ENCODE data around the gene NDP. TPM values are rescaled to one million over a fixed set of nuclear protein-coding genes. Genes with fewer than 3 reads are reported as not detected.

The NDP gene
- total RNA-seq, 4 donors from 2014 or later, result not detected

- no peak for DNase-seq
Measured at GRCh38 chrX:44003975-44004374, 30.8 kb upstream of the NDP start.

GRCh38 chrX:44002567-44002966 lies 29.4 kb upstream of the NDP start:
- no peak overlapping the region for H3K4me3 ChIP-seq
- no peak for TF ChIP-seq POLR2A (IDR thresholded peaks at IDR 0.05)
- TF ChIP-seq CTCF (IDR thresholded peaks at IDR 0.05), result no peak
- 67 to 75% methylated on average over 1 of the region's 1 CpG for WGBS, 2 donors
- H3K9me3 ChIP-seq, result no peaks in the 10 kb centered on the region
- intact Hi-C loops (cut with DNase I), result no loop called here
- H3K36me3 ChIP-seq, result no peaks in the 10 kb centered on the region
- DNase-seq, result no peak
- no peak overlapping the region for H3K27ac ChIP-seq
- no peaks in the 10 kb centered on the region for H3K4me1 ChIP-seq
- no peaks in the 10 kb centered on the region for H3K27me3 ChIP-seq

More at GRCh38 chrX:44003975-44004374, 30.8 kb upstream of the NDP start:
- intact Hi-C loops (cut with DNase I), result no loop called here
- H3K4me3 ChIP-seq, result no peak overlapping the region
- H3K27ac ChIP-seq, result no peak overlapping the region
- WGBS, 2 donors, result 30 to 40% methylated on average over 1 of the region's 3 CpGs
- no peaks in the 10 kb centered on the region for H3K36me3 ChIP-seq
- no peaks in the 10 kb centered on the region for H3K4me1 ChIP-seq
- TF ChIP-seq POLR2A (IDR thresholded peaks at IDR 0.05) (no peak), CTCF (IDR thresholded peaks at IDR 0.05) (no peak)
- H3K9me3 ChIP-seq, result no peaks in the 10 kb centered on the region
- no peaks in the 10 kb centered on the region for H3K27me3 ChIP-seq

- DNase-seq, result no peak
- intact Hi-C loops (cut with DNase I), result no loop called here
- 42 to 53% methylated on average over 1 of the region's 1 CpG for WGBS, 2 donors
Measured at GRCh38 chrX:43998374-43998773, 25.2 kb upstream of the NDP start.

GRCh38 chrX:43996491-43996890 lies 23.3 kb upstream of the NDP start:
- TF ChIP-seq CTCF (IDR thresholded peaks at IDR 0.05) (no peak), POLR2A (IDR thresholded peaks at IDR 0.05) (no peak)
- Histone ChIP-seq H3K4me3 (no peak overlapping the region), H3K27ac (no peak overlapping the region), H3K9me3 (no peaks in the 10 kb centered on the region), H3K4me1 (no peaks in the 10 kb centered on the region), H3K27me3 (no peaks in the 10 kb centered on the region), H3K36me3 (no peaks in the 10 kb centered on the region)
- WGBS, 2 donors, result 88 to 100% methylated on average over 1 to 2 of the region's 2 CpGs
- intact Hi-C loops (cut with DNase I), result no loop called here
- no peak for DNase-seq

More at GRCh38 chrX:43998374-43998773, 25.2 kb upstream of the NDP start:
- no peak for TF ChIP-seq POLR2A (IDR thresholded peaks at IDR 0.05)
- no peak for TF ChIP-seq CTCF (IDR thresholded peaks at IDR 0.05)
- H3K4me3 ChIP-seq, result no peak overlapping the region
- H3K27ac ChIP-seq, result no peak overlapping the region
- H3K36me3 ChIP-seq, result no peaks in the 10 kb centered on the region
- no peaks in the 10 kb centered on the region for H3K9me3 ChIP-seq
- H3K27me3 ChIP-seq, result no peaks in the 10 kb centered on the region
- no peaks in the 10 kb centered on the region for H3K4me1 ChIP-seq

- intact Hi-C loops (cut with DNase I), result no loop called here
- no peak for TF ChIP-seq CTCF (IDR thresholded peaks at IDR 0.05)
- no peak for TF ChIP-seq POLR2A (IDR thresholded peaks at IDR 0.05)
- no peaks in the 10 kb centered on the region for H3K27me3 ChIP-seq
Measured at GRCh38 chrX:43986083-43986482, 12.9 kb upstream of the NDP start.

More at GRCh38 chrX:43986083-43986482, 12.9 kb upstream of the NDP start:
- DNase-seq, result no peak
- no peaks in the 10 kb centered on the region for H3K4me1 ChIP-seq
- no peaks in the 10 kb centered on the region for H3K9me3 ChIP-seq
- no peaks in the 10 kb centered on the region for H3K36me3 ChIP-seq
- H3K27ac ChIP-seq, result no peak overlapping the region
- no peak overlapping the region for H3K4me3 ChIP-seq
- WGBS, 2 donors, result 76 to 80% methylated on average over 1 to 5 of the region's 5 CpGs
